Ishikawa (cell line): ENCODE data around the gene CMTR1.

Experiments used
- CEBPB ChIP-seq: IDR thresholded peaks from 2 replicates; pipeline ENCODE4 v1.6.1; 2012
- CREB1 ChIP-seq: IDR thresholded peaks from 2 replicates; pipeline ENCODE4 v1.6.1; 2012; ENCODE audit warnings: low read depth
- EGR1 ChIP-seq: IDR thresholded peaks from 2 replicates; pipeline ENCODE4 v1.6.1; 2012
- EP300 ChIP-seq: IDR thresholded peaks from 2 replicates; pipeline ENCODE4 v1.6.1; 2012; ENCODE audit warnings: borderline replicate concordance
- FOXM1 ChIP-seq: IDR thresholded peaks from 2 replicates; pipeline ENCODE4 v1.6.1; 2012; ENCODE audit warnings: low read depth, borderline replicate concordance
- NFIC ChIP-seq: IDR thresholded peaks from 2 replicates; pipeline ENCODE4 v1.6.1; 2012
- RAD21 ChIP-seq: IDR thresholded peaks from 2 replicates; pipeline ENCODE4 v1.6.1; 2012; ENCODE audit warnings: low read depth
- REST ChIP-seq: IDR thresholded peaks from 2 replicates; pipeline ENCODE4 v1.6.1; 2012; ENCODE audit warnings: low read depth, mild to moderate bottlenecking
- TAF1 ChIP-seq: IDR thresholded peaks from 2 replicates; pipeline ENCODE4 v1.6.1; 2012; ENCODE audit warnings: low read depth, mild to moderate bottlenecking
- TCF12 ChIP-seq: IDR thresholded peaks from 2 replicates; pipeline ENCODE4 v1.6.1; 2012; ENCODE audit warnings: low read depth
- TEAD4 ChIP-seq: IDR thresholded peaks from 2 replicates; pipeline ENCODE4 v1.6.1; 2012
- YY1 ChIP-seq: IDR thresholded peaks from 2 replicates; pipeline ENCODE4 v1.6.1; 2012; ENCODE audit warnings: low read depth
- ZBTB7A ChIP-seq: IDR thresholded peaks from 2 replicates; pipeline ENCODE4 v1.6.1; 2012; ENCODE audit warnings: low read depth
- TF ChIP-seq, protein P1 (sequence below): IDR thresholded peaks from 2 replicates; pipeline ENCODE4 v1.6.1; 2012
- TF ChIP-seq, protein P2 (sequence below): IDR thresholded peaks from 2 replicates; pipeline ENCODE4 v1.6.1; 2012

CMTR1 gene

GRCh38 chr6:37480951-37481534, 48.0 kb downstream of the CMTR1 start:
- TF ChIP-seq CREB1 (no peak), TEAD4 (no peak), NFIC (no peak), REST (no peak)
- TF ChIP-seq, protein P1, sequence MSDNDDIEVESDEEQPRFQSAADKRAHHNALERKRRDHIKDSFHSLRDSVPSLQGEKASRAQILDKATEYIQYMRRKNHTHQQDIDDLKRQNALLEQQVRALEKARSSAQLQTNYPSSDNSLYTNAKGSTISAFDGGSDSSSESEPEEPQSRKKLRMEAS, result no peak

DNA sequence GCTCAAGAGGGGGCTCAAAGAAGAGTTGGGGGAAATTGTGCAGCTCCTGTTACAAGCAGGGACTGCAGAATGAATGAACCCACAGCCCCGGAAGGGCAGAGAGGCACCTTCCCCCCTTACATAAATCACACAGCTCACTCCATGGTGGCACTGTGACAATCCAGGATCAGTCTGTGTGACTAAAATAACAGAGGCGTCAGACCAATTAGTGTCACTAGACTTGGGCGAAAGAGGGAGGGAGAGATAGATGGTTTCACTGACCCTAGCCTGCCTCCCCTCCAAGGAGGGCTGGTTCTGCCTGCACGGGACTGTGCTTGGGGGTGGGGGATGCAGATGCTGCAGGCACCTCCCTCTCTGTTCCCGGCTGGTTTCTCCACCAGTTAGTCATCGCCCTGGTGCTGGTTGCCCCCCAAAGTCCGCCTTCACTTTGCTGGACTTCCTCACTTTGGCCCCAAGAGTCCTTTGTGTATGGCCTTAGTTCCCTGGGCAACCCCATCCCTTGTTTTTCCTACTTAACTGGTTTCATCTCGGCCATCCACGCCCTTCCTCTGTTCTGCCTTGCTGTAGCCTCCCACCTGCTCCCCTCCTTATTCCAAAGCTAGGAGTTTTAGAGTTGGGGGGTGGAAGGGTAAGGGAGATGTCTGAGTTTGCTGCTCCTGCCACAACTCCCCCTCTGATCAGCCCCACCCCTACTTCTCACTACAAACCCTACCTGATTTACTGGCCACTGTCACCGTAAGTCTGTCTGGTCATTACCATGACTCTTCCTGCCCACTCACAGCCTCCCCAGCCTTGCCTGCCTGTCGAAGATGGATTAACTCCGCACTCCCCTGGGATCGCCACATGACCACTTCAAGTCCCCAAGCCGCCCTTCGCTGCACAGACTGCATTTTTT, 48.9 kb downstream of the CMTR1 start:
- TF ChIP-seq EGR1 (no peak), ZBTB7A (no peak), TAF1 (no peak), EP300 (no peak), RAD21 (no peak), CREB1 (no peak)
- TF ChIP-seq, protein P2, sequence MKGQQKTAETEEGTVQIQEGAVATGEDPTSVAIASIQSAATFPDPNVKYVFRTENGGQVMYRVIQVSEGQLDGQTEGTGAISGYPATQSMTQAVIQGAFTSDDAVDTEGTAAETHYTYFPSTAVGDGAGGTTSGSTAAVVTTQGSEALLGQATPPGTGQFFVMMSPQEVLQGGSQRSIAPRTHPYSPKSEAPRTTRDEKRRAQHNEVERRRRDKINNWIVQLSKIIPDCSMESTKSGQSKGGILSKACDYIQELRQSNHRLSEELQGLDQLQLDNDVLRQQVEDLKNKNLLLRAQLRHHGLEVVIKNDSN, result no peak
- TF ChIP-seq, protein P1, result no peak

DNA sequence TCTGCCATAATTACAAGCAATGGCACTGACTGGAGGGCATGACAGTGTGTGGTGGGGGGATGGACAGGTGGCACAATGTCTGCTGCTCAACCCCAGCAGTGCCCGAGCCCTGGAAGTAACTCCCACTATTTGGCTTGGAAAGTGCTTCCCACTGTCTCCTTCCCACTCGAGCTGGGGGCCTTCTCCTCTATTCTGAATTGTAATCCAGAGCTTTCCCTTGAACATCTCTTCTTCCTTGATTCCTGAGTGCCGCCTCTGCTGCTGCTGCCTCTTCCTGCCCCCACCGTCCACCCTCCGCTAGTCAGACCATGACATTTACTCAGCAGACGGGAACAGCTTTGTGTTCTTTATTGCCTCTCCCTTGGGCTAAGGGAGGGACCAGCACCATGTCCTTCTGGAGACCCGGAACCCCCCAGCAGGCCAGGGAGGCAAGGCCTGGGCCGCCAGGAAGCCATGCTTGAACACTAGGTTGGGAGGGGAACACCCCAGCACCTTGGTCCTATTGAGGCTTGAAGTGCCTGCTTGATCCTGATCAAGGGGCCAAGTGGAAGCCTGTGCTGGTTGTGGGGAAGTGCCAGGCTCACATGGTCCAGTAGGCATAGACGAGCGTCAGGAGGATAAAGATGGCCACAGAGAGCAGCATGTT, 49.7 kb downstream of the CMTR1 start:
- no peak for TF ChIP-seq TCF12

- TF ChIP-seq TCF12 (no peak), NFIC (no peak), TAF1 (no peak), RAD21 (no peak), CEBPB (no peak), REST (no peak), ZBTB7A (no peak), YY1 (no peak), EP300 (no peak), CREB1 (no peak), FOXM1 (no peak), TEAD4 (no peak), EGR1 (no peak)
- TF ChIP-seq, protein P2, result no peak
- TF ChIP-seq, protein P1, result no peak
These were observed 50.4 kb downstream of the CMTR1 start for GRCh38 chr6:37483252-37483901.

GRCh38 chr6:37483917-37484785, 51.1 kb downstream of the CMTR1 start:
- TF ChIP-seq CREB1 (no peak), RAD21 (peak; percentile 85)
